GM18505 (cell line): ENCODE measurements around the gene PLA2G4C.

Source experiments
- ATAC-seq: cut with Tn5 transposase; IDR thresholded peaks from one replicate; pipeline ENCODE4 v1.9.1; 2021; ENCODE audit not compliant: unreplicated experiment
- POLR2A ChIP-seq: IDR thresholded peaks from 4 replicates; pipeline ENCODE4 v1.6.1; 2011; ENCODE audit warnings: borderline replicate concordance; ENCODE audit not compliant: insufficient read depth, insufficient read length; ENCODE audit errors: extremely low read depth

Gene PLA2G4C

DNA sequence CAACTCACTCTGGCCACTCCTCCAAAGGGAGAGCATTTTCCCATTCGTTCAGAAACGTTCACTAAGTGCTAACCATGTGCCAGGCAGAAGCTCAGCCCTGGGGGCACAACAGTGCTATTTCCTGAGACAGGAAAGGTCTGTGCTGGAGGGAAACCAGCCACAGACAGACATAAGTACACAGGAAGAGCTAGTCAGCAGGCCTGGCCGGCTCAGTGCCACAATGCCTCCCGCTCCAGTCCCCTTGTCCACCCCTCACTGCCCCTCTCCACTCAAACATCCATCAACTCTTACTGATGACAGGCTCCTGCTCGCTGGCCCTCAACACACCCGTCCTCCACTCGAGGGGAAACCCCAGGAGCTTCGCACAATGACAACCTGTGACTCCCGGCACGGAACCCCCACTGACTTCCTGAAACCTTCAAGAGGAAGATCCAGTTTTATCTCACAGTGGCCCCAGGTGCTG is 11.3 kb upstream of the PLA2G4C start:
- no peak for TF ChIP-seq POLR2A

GRCh38 chr19:48121066-48121465 is 10.4 kb upstream of the PLA2G4C start:
- ATAC-seq = no peak
- TF ChIP-seq POLR2A = no peak

More for the DNA sequence above, 11.3 kb upstream of the PLA2G4C start:
- ATAC-seq = no peak

- no peak for TF ChIP-seq POLR2A
- no peak for ATAC-seq
Observed at GRCh38 chr19:48120505-48120904, 9.9 kb upstream of the PLA2G4C start.

GRCh38 chr19:48118131-48118517 is 7.5 kb upstream of the PLA2G4C start:
- no peak for TF ChIP-seq POLR2A
- ATAC-seq = no peak

DNA sequence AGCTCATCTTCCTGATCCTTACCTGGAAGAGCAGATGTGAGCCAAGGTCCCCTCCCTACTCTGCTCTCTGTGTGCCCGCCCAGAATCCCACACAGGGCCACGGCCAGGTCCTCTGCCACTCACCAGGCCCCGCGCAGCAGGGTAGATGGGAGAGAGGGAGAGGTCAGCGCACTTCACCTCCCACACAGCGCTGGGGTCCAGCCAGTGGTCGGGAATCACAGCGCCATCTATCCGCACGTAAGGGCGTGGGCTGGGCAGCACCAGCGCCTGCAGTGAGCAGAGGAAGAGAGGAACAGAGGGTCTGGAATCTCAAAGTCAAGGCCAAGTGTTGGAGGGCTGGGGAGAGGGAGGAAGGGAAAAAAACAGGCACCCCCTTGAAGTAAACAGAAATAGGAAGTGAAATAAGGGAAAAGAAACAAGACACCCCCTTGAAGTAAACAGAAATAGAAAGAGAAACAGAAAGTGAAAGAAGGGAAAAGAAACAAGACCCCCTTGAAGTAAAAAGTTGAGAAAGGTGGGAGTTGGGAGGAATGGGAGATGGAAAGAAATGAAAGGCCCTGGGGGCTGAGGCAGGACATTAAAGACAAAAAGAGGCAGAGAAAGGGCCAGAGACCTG is 7.0 kb upstream of the PLA2G4C start:
- no peak for ATAC-seq
- no peak for TF ChIP-seq POLR2A

GRCh38 chr19:48113190-48113917 is 2.7 kb upstream of the PLA2G4C start:
- no peak for ATAC-seq
- no peak for TF ChIP-seq POLR2A

DNA sequence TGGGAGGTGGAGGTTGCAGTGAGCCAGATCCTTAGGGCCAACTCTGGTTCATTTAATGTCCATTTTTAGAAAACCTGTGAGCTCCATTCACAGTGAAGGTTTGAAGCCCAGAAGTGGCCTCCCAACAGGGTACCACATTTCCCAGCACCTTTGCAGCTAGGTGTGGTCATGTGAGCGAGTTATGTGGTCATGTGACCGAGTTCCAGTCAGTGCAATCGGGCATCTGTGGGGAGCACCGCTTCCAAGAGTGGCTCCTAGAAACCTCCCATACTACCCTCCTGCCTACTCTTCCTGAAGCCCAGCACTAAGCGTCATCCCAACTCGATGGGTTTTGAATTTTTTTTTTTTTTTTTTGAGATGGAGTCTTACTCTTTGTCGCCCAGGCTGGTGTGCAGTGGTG is 663 bp upstream of the PLA2G4C start:
- ATAC-seq = no peak
- TF ChIP-seq POLR2A = no peak

GRCh38 chr19:48108997-48109782 is 1.4 kb downstream of the PLA2G4C start:
- TF ChIP-seq POLR2A = no peak
- no peak for ATAC-seq

DNA sequence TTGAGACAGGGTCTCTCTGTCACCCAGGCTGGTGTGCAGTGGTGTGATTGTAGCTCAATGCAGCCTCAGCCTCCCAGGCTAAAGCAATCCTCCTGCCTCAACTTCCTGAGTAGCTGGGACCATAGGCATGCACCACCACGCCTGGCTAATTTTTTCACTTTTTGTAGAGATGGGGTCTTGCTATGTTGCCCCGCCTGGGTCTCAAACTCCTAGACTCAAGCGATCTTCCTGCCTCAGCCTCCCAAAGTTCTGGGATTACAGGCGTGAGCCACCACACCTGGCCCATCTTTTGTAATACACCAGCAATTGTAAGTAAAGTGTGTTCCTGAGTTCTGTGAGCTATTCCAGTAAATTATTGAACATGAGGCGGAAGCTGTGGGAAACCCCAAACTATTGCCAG is 6.7 kb downstream of the PLA2G4C start:
- TF ChIP-seq POLR2A = no peak

GRCh38 chr19:48102870-48103751 is 7.5 kb downstream of the PLA2G4C start:
- no peak for TF ChIP-seq POLR2A
- ATAC-seq = no peak

More for the DNA sequence above, 6.7 kb downstream of the PLA2G4C start:
- ATAC-seq = no peak

DNA sequence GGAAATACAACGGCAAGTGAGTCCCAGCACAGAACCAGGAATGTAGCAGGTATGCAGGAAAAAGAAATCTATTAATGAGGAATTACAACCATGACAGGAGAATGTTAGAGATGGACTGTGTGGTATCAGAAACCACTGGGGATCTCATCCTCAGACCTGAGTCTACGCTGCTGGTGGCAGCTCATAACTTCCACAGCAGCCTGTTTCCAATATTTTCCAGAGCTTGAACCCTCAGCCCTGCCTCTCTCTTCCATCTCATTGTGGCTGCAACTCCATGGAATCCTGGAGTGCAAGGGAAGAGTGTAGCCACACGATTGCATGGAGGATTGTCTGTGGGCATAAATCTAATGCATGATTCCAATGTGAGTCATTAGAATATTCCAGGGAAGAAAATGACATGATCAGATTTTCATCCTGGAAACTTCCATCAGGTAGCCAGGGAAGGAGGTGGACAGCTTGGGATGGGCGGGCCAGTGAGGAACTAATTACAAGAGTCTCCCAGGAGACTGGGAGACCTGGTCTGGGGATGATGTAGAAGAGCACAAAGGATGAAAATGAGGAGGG is 14.9 kb downstream of the PLA2G4C start:
- ATAC-seq = no peak
- TF ChIP-seq POLR2A = no peak

- no peak for TF ChIP-seq POLR2A
- ATAC-seq = no peak
Observed at GRCh38 chr19:48094855-48095203, 15.8 kb downstream of the PLA2G4C start.
